Kidney (tissue), 22 donors: ENCODE data around the gene ZNF654. TPM values are rescaled to one million over a fixed set of nuclear protein-coding genes. Genes with fewer than 3 reads are reported as not detected.
"Not testable (repeated sequence)": the region's sequence is repeated elsewhere in the genome, so short reads cannot be mapped to it uniquely, and the experiment has no call there.

ENCODE experiments used
- DNase-seq, 5 donors: peaks; one replicate each; pipeline ENCODE4 v3.0.0-alpha.2; 2013 to 2020
- FAIRE-seq: peaks from 2 replicates; lab custom pipeline; 2012; peaks lifted over from hg19 to GRCh38; lab: Jason Lieb, UNC
- H3K27ac ChIP-seq, 2 donors: one replicate each; pipeline ENCODE4 v1.7.0; 2013; ENCODE audit warnings: low read depth in 2 of 2, low read length in 2 of 2, inconsistent platforms in 1 of 2
- H3K27me3 ChIP-seq: one replicate; pipeline ENCODE4 v1.7.1; 2013; ENCODE audit warnings: low read length, inconsistent platforms; ENCODE audit not compliant: control insufficient read depth, insufficient read depth
- H3K36me3 ChIP-seq, 3 donors: one replicate each; pipeline versions ENCODE4 v1.7.0 to v1.7.1; 2013; ENCODE audit warnings: low read length in 3 of 3, control low read depth in 1 of 3, inconsistent platforms in 1 of 3; ENCODE audit not compliant: insufficient read depth in 3 of 3, control insufficient read depth in 2 of 3
- H3K4me1 ChIP-seq, 3 donors: one replicate each; pipeline versions ENCODE4 v1.7.0 to v1.7.1; 2013; ENCODE audit warnings: low read length in 3 of 3, inconsistent platforms in 1 of 3, low read depth in 1 of 3; ENCODE audit not compliant: control insufficient read depth in 2 of 3, insufficient read depth in 2 of 3
- H3K4me3 ChIP-seq, 3 donors: one replicate each; pipeline versions ENCODE4 v1.7.0 to v1.8.1; 2013; ENCODE audit warnings: low read length in 3 of 3, control low read depth in 1 of 3, inconsistent platforms in 1 of 3
- H3K9ac ChIP-seq, 3 donors: one replicate each; pipeline versions ENCODE4 v1.7.0 to v1.7.1; 2013; ENCODE audit warnings: low read length in 3 of 3, control low read depth in 1 of 3, inconsistent platforms in 1 of 3
- H3K9me3 ChIP-seq, 3 donors: one replicate each; pipeline versions ENCODE4 v1.7.0 to v1.7.1; 2013; ENCODE audit warnings: low read length in 3 of 3, control low read depth in 1 of 3, inconsistent platforms in 1 of 3; ENCODE audit not compliant: control insufficient read depth in 2 of 3, insufficient read depth in 1 of 3
- CTCF ChIP-seq: IDR thresholded peaks from 3 replicates; pipeline ENCODE4 v1.5.1; 2012; ENCODE audit warnings: mild to moderate bottlenecking, moderate library complexity, borderline replicate concordance; ENCODE audit not compliant: insufficient read depth; ENCODE audit errors: extremely low read depth
- intact Hi-C: fragments of 100-400 bp; cut with DNase I; formaldehyde crosslinking; loops from one replicate; pipeline ENCODE4 v1.11.1; 2022
- long read RNA-seq, 10 donors: library from polyadenylated mRNA in 1 of 10; unstranded in 1 of 10; transcript quantifications; one replicate each; pipeline ENCODE4 v2.0.0 and lab custom pipeline, GENCODE V29; 2021 to 2026
- polyA plus RNA-seq: library from polyadenylated mRNA; stranded (reverse); fragments of 350-450 nt; fragmentation: Illumina TruSeq; extraction: RNeasy Lipid Tissue Mini Kit (QIAGEN cat#74804); gene quantifications from one replicate; pipeline ENCODE4 v1.2.3, GENCODE V29; 2014; ENCODE audit warnings: low read depth, low replicate concordance; ENCODE audit not compliant: insufficient read depth
- total RNA-seq: library from RNA; stranded (reverse); fragmentation: NEBNext Ultra II Directional; extraction: Animal tissue kit (Norgen Biotek cat#: 25700); gene quantifications from one replicate; pipeline ENCODE4 v1.2.1, GENCODE V29; 2021
- donor health status: control.
- donor health status: control.
- donor health status: control.
- donor health status: control.
- donor health status: control.
- donor health status: DM: yes; HTN: yes; CAD: no.
- donor health status: Normal renal cell carcinoma (clear cell type).

The ZNF654 gene
- total RNA-seq (16.0 TPM), polyA plus RNA-seq (3.0 TPM)
- long read RNA-seq, donor 1, full-length matches to known transcripts, result 3 of 3 reads
- long read RNA-seq, donor 1, partial matches to known transcripts, result 0 of 3 reads
- long read RNA-seq, donor 1, other reads (novel, unspliced or antisense), result 0 of 3 reads
- long read RNA-seq, donor 2, full-length matches to known transcripts, result 3 of 8 reads
- long read RNA-seq, donor 2, partial matches to known transcripts, result 5 of 8 reads
- long read RNA-seq, donor 2, other reads (novel, unspliced or antisense), result 0 of 8 reads
- long read RNA-seq, donor 3, full-length matches to known transcripts, result 3 of 3 reads
- long read RNA-seq, donor 3, partial matches to known transcripts, result 0 of 3 reads
- long read RNA-seq, donor 3, other reads (novel, unspliced or antisense), result 0 of 3 reads
- long read RNA-seq, donor 4, full-length matches to known transcripts, result 1 of 1 reads
- long read RNA-seq, donor 4, partial matches to known transcripts, result 0 of 1 reads
- long read RNA-seq, donor 4, other reads (novel, unspliced or antisense), result 0 of 1 reads
- long read RNA-seq, donor 5, result 0 reads
- long read RNA-seq, donor 6, full-length matches to known transcripts, result 2 of 2 reads
- long read RNA-seq, donor 6, partial matches to known transcripts, result 0 of 2 reads
- long read RNA-seq, donor 6, other reads (novel, unspliced or antisense), result 0 of 2 reads
- long read RNA-seq, donor 7, full-length matches to known transcripts, result 7 of 12 reads
- long read RNA-seq, donor 7, partial matches to known transcripts, result 0 of 12 reads
- long read RNA-seq, donor 7, other reads (novel, unspliced or antisense), result 5 of 12 reads
- long read RNA-seq, donor 8, full-length matches to known transcripts, result 1 of 1 reads
- long read RNA-seq, donor 8, partial matches to known transcripts, result 0 of 1 reads
- long read RNA-seq, donor 8, other reads (novel, unspliced or antisense), result 0 of 1 reads
- long read RNA-seq, donor 9, full-length matches to known transcripts, result 2 of 2 reads
- long read RNA-seq, donor 9, partial matches to known transcripts, result 0 of 2 reads
- long read RNA-seq, donor 9, other reads (novel, unspliced or antisense), result 0 of 2 reads
- long read RNA-seq, donor 10, full-length matches to known transcripts, result 6 of 6 reads
- long read RNA-seq, donor 10, partial matches to known transcripts, result 0 of 6 reads
- long read RNA-seq, donor 10, other reads (novel, unspliced or antisense), result 0 of 6 reads

- Histone ChIP-seq H3K27me3 (no peaks in the 10 kb centered on the region), H3K4me3 (peak within 1 kb of the TSS; percentile 94 to 97 (median 96)), H3K9ac (peak within 1 kb of the TSS; percentile 84 to 93 (median 89)), H3K4me1 (peaks cover 0 to 17% (median 3%) of the 10 kb centered on the region in 3 donors), H3K36me3 (peaks cover 2 to 13% (median 5%) of the 10 kb centered on the region in 3 donors), H3K27ac (peak within 1 kb of the TSS; percentile 96), H3K9me3 (no peaks in the 10 kb centered on the region)
- intact Hi-C loops, result no loop called here
- DNase-seq (peak; percentile 99 to 100 (median 99)), FAIRE-seq (peak; percentile 81)
- no peak for TF ChIP-seq CTCF
These were observed at the start of gene ZNF654, which contains the start of gene CGGBP1 for GRCh38 chr3:88058581-88059379. Gene ZNF654 (plus strand): TSS chr3:88059255. CDS start chr3:88059320, 65 bp downstream. Gene CGGBP1 (minus strand): TSS chr3:88059005. CDS start chr3:88055976, 3,029 bp downstream.

- TF ChIP-seq CTCF, result no peak
- no peaks in the 10 kb centered on the region for H3K9me3 ChIP-seq
- intact Hi-C loops, result no loop called here
- H3K9ac ChIP-seq, result no peak overlapping the region
- DNase-seq, result no peak
- no peaks in the 10 kb centered on the region for H3K4me1 ChIP-seq
- no peak overlapping the region for H3K27ac ChIP-seq
- no peaks in the 10 kb centered on the region for H3K27me3 ChIP-seq
- no peaks in the 10 kb centered on the region for H3K36me3 ChIP-seq
- FAIRE-seq, result no peak
- H3K4me3 ChIP-seq, result no peak overlapping the region
These were observed 48.2 kb upstream of the ZNF654 start for GRCh38 chr3:88010810-88011209.

GRCh38 chr3:88013592-88013991 lies 45.5 kb upstream of the ZNF654 start:
- no peak overlapping the region for H3K4me3 ChIP-seq
- no peak for TF ChIP-seq CTCF
- H3K9ac ChIP-seq, result no peak overlapping the region
- no peak overlapping the region for H3K27ac ChIP-seq
- DNase-seq (no peak), FAIRE-seq (no peak)
- H3K4me1 ChIP-seq, result no peaks in the 10 kb centered on the region
- H3K27me3 ChIP-seq, result no peaks in the 10 kb centered on the region
- intact Hi-C loops, result no loop called here
- H3K9me3 ChIP-seq, result no peaks in the 10 kb centered on the region
- H3K36me3 ChIP-seq, result no peaks in the 10 kb centered on the region

- not testable (repeated sequence) for FAIRE-seq
These were observed 43.4 kb upstream of the ZNF654 start for GRCh38 chr3:88015656-88016055.

More at GRCh38 chr3:88015656-88016055, 43.4 kb upstream of the ZNF654 start:
- H3K27ac ChIP-seq, H3K36me3 ChIP-seq, H3K4me3 ChIP-seq, DNase-seq, H3K4me1 ChIP-seq, H3K9ac ChIP-seq, intact Hi-C loops, H3K9me3 ChIP-seq, H3K27me3 ChIP-seq: not testable (repeated sequence)
